ENCODE data around the gene CPEB3. TPM values are rescaled to one million over a fixed set of nuclear protein-coding genes. Genes with fewer than 3 reads are reported as not detected.

The CPEB3 gene
- total RNA-seq, 2 experiments from 2014 or later = 0.66 to 3.2 TPM

GRCh38 chr10:92164036-92164696 lies 126.7 kb downstream of the CPEB3 start:
- Histone ChIP-seq H3K4me2 (ENCODE audit: low read length) (no peak overlapping the region), H3K79me2 (ENCODE audit: insufficient read depth, low read depth, low read length) (no peaks in the 10 kb centered on the region), H3K4me1 (ENCODE audit: insufficient read depth, low read length, poor library complexity, severe bottlenecking) (no peaks in the 10 kb centered on the region), H2AFZ (ENCODE audit: low read length) (no peak overlapping the region), H4K20me1 (ENCODE audit: insufficient read depth, low read length) (no peaks in the 10 kb centered on the region), H3K9me2 (ENCODE audit: insufficient read depth, low read length) (no peaks in the 10 kb centered on the region), H3K9me3 (ENCODE audit: low read length) (0 out of 2 replicates have a peak, but pooled peaks cover 4% of the 10 kb centered on the region), H3K4me3 (ENCODE audit: low read depth, low read length, poor library complexity, severe bottlenecking) (no peak overlapping the region), H3K36me3 (ENCODE audit: insufficient read depth, low read length) (no peaks in the 10 kb centered on the region), H3K27ac (ENCODE audit: low read depth, low read length, poor library complexity, severe bottlenecking) (no peak overlapping the region)
- TF ChIP-seq CTCF (conservative IDR thresholded peaks at IDR 0.05; ENCODE audit: low read length) (no peak), EZH2phosphoT487 (IDR thresholded peaks at IDR 0.05; ENCODE audit: borderline replicate concordance, low read depth, low read length) (no peak)
- intact Hi-C loops (cut with micrococcal nuclease; ENCODE audit: unreplicated experiment) = no loop called here
- BruUV-seq (replicated peaks) = no TSS peak
- ChIA-PET CTCF (ENCODE audit: unreplicated experiment) (no interaction called here), POLR2A (interaction anchor here (0.6 kb wide), 1 partner anchor 237 kb away, joined by 5 read pairs; no protein-coding TSS in a partner anchor)
- DNase-seq (ENCODE audit: low spot score) = no peak

- H3K4me1 ChIP-seq (ENCODE audit: insufficient read depth, low read length, poor library complexity, severe bottlenecking) = no peaks in the 10 kb centered on the region
- intact Hi-C loops (cut with micrococcal nuclease; ENCODE audit: unreplicated experiment) = no loop called here
- POLR2A ChIA-PET = no interaction called here
- no peaks in the 10 kb centered on the region for H3K79me2 ChIP-seq (ENCODE audit: insufficient read depth, low read depth, low read length)
- no peak for TF ChIP-seq CTCF (conservative IDR thresholded peaks at IDR 0.05; ENCODE audit: low read length)
- no peak for TF ChIP-seq EZH2phosphoT487 (IDR thresholded peaks at IDR 0.05; ENCODE audit: borderline replicate concordance, low read depth, low read length)
- CTCF ChIA-PET (ENCODE audit: unreplicated experiment) = no interaction called here
- H3K9me3 ChIP-seq (ENCODE audit: low read length) = 0 out of 2 replicates have a peak, but pooled peaks cover 4% of the 10 kb centered on the region
- no peak overlapping the region for H3K4me2 ChIP-seq (ENCODE audit: low read length)
- no peaks in the 10 kb centered on the region for H3K9me2 ChIP-seq (ENCODE audit: insufficient read depth, low read length)
- no peak for DNase-seq (ENCODE audit: low spot score)
- no peak overlapping the region for H2AFZ ChIP-seq (ENCODE audit: low read length)
- H3K4me3 ChIP-seq (ENCODE audit: low read depth, low read length, poor library complexity, severe bottlenecking) = no peak overlapping the region
- no peaks in the 10 kb centered on the region for H3K36me3 ChIP-seq (ENCODE audit: insufficient read depth, low read length)
- H3K27ac ChIP-seq (ENCODE audit: low read depth, low read length, poor library complexity, severe bottlenecking) = no peak overlapping the region
- no TSS peak for BruUV-seq (replicated peaks)
- no peaks in the 10 kb centered on the region for H4K20me1 ChIP-seq (ENCODE audit: insufficient read depth, low read length)
Measured at GRCh38 chr10:92162541-92162940, 128.3 kb downstream of the CPEB3 start.
